ENCODE results near the gene ARCN1. TPM values are rescaled to one million over a fixed set of nuclear protein-coding genes. Genes with fewer than 3 reads are reported as not detected.

ARCN1 gene
- total and polyA plus RNA-seq, 12 donors, result 42.6 to 274 (median 104) TPM

- peaks cover 0 to 23% of the 10 kb centered on the region in 2 donors for H3K4me1 ChIP-seq (replicated peaks in 1 of 2)
- TF ChIP-seq CTCF (IDR thresholded peaks at IDR 0.05) (no peak), POLR2A (IDR thresholded peaks at IDR 0.05) (no peak)
- no peak overlapping the region for H3K4me3 ChIP-seq
- 66 to 87% (median 82%) methylated on average over 4 to 5 of the region's 5 CpGs for WGBS, 4 donors
- peaks cover 0 to 70% of the 10 kb centered on the region in 2 donors for H3K36me3 ChIP-seq (replicated peaks in 1 of 2)
- no peak for DNase-seq
- intact Hi-C loops (cut with DNase I), result no loop called here
- H3K27me3 ChIP-seq, result no peaks in the 10 kb centered on the region
- H3K27ac ChIP-seq, result no peak overlapping the region
- no peaks in the 10 kb centered on the region for H3K9me3 ChIP-seq (replicated peaks in 1 of 3)
These were observed 56.8 kb downstream of the ARCN1 start for GRCh38 chr11:118628861-118629549.

- Histone ChIP-seq H3K9me3 (replicated peaks in 1 of 3) (no peaks in the 10 kb centered on the region), H3K4me1 (replicated peaks in 1 of 2) (peaks cover 0 to 30% of the 10 kb centered on the region in 2 donors), H3K27me3 (no peaks in the 10 kb centered on the region), H3K4me3 (no peak overlapping the region), H3K36me3 (replicated peaks in 1 of 2) (peaks cover 0 to 65% of the 10 kb centered on the region in 2 donors), H3K27ac (no peak overlapping the region)
- intact Hi-C loops (cut with DNase I), result no loop called here
- TF ChIP-seq CTCF (IDR thresholded peaks at IDR 0.05) (no peak), POLR2A (IDR thresholded peaks at IDR 0.05) (no peak)
- 82 to 88% (median 84%) methylated on average over 6 of the region's 6 CpGs for WGBS, 4 donors
- no peak for DNase-seq
These were observed 57.8 kb downstream of the ARCN1 start for GRCh38 chr11:118629761-118630661.

- Histone ChIP-seq H3K4me3 (no peak overlapping the region), H3K27ac (no peak overlapping the region), H3K9me3 (replicated peaks in 1 of 3) (no peaks in the 10 kb centered on the region), H3K36me3 (replicated peaks in 1 of 2) (peaks cover 0 to 54% of the 10 kb centered on the region in 2 donors), H3K27me3 (no peaks in the 10 kb centered on the region), H3K4me1 (replicated peaks in 1 of 2) (peaks cover 0 to 37% of the 10 kb centered on the region in 2 donors)
- intact Hi-C loops (cut with DNase I), result no loop called here
- TF ChIP-seq POLR2A (IDR thresholded peaks at IDR 0.05) (no peak), CTCF (IDR thresholded peaks at IDR 0.05) (no peak)
- DNase-seq, result no peak
- WGBS, 4 donors, result 88 to 100% (median 92%) methylated on average over 8 to 14 of the region's 14 CpGs
These were observed 59.1 kb downstream of the ARCN1 start for GRCh38 chr11:118631142-118631909.
